Measurements from ENCODE around the gene UFD1.

Gene UFD1

GRCh38 chr22:19516378-19517170, 37.6 kb upstream of the UFD1 start:
- DNase-seq (ENCODE audit: low read depth in 2 of 2), result no peak
- no peak overlapping the region for H3K4me3 ChIP-seq (replicated peaks in 1 of 2; ENCODE audit: low read depth in 2 of 2, low read length in 2 of 2)
- TF ChIP-seq, protein P1, sequence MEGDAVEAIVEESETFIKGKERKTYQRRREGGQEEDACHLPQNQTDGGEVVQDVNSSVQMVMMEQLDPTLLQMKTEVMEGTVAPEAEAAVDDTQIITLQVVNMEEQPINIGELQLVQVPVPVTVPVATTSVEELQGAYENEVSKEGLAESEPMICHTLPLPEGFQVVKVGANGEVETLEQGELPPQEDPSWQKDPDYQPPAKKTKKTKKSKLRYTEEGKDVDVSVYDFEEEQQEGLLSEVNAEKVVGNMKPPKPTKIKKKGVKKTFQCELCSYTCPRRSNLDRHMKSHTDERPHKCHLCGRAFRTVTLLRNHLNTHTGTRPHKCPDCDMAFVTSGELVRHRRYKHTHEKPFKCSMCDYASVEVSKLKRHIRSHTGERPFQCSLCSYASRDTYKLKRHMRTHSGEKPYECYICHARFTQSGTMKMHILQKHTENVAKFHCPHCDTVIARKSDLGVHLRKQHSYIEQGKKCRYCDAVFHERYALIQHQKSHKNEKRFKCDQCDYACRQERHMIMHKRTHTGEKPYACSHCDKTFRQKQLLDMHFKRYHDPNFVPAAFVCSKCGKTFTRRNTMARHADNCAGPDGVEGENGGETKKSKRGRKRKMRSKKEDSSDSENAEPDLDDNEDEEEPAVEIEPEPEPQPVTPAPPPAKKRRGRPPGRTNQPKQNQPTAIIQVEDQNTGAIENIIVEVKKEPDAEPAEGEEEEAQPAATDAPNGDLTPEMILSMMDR (IDR thresholded peaks at IDR 0.05; ENCODE audit: low read depth, low read length), result no peak

- TF ChIP-seq, protein P1 (IDR thresholded peaks at IDR 0.05; ENCODE audit: low read depth, low read length), result no peak
- DNase-seq (ENCODE audit: low read depth in 2 of 2), result no peak
- no peak overlapping the region for H3K4me3 ChIP-seq (replicated peaks in 1 of 2; ENCODE audit: low read depth in 2 of 2, low read length in 2 of 2)
Observed at GRCh38 chr22:19515654-19516377, 36.8 kb upstream of the UFD1 start.

- TF ChIP-seq, protein P1 (IDR thresholded peaks at IDR 0.05; ENCODE audit: low read depth, low read length), result no peak
- H3K4me3 ChIP-seq (replicated peaks in 1 of 2; ENCODE audit: low read depth in 2 of 2, low read length in 2 of 2), result no peak overlapping the region
- DNase-seq (ENCODE audit: low read depth in 2 of 2), result peak in 1 of 2 donors; percentile 43
Observed at GRCh38 chr22:19514831-19515565, 36.0 kb upstream of the UFD1 start.

- no peak for DNase-seq (ENCODE audit: low read depth in 2 of 2)
- H3K4me3 ChIP-seq (replicated peaks in 1 of 2; ENCODE audit: low read depth in 2 of 2, low read length in 2 of 2), result no peak overlapping the region
- TF ChIP-seq, protein P1 (IDR thresholded peaks at IDR 0.05; ENCODE audit: low read depth, low read length), result no peak
Observed at GRCh38 chr22:19513823-19514222, 34.8 kb upstream of the UFD1 start.

GRCh38 chr22:19510919-19511341, 31.9 kb upstream of the UFD1 start:
- DNase-seq (ENCODE audit: low read depth in 2 of 2), result peak in 1 of 2 donors; percentile 3
- TF ChIP-seq, protein P1 (IDR thresholded peaks at IDR 0.05; ENCODE audit: low read depth, low read length), result no peak
- no peak overlapping the region for H3K4me3 ChIP-seq (replicated peaks in 1 of 2; ENCODE audit: low read depth in 2 of 2, low read length in 2 of 2)

DNA sequence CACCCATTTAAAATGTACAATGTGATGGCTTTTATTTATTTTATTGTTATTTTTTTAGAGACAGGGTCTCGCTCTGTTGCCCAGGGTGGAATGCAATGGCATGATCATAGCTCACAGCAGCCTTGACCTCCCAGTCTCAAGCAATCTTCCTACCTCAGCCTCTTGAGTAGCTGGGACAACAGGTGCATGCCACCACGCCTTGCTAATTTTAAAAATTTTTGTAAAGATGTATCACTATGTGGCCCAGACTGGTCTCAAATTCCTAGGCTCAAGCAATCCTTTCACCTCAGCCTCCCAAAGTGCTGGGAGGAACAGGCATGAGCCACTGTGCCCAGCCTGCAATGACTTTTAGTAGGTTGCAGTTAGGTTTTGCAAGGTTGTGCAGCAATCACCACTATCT, 30.9 kb upstream of the UFD1 start:
- DNase-seq (ENCODE audit: low read depth in 2 of 2), result no peak
- H3K4me3 ChIP-seq (replicated peaks in 1 of 2; ENCODE audit: low read depth in 2 of 2, low read length in 2 of 2), result no peak overlapping the region
- TF ChIP-seq, protein P1 (IDR thresholded peaks at IDR 0.05; ENCODE audit: low read depth, low read length), result no peak
